Panc1 (cell line): ENCODE measurements around the gene CLSTN2. TPM values are rescaled to one million over a fixed set of nuclear protein-coding genes. Genes with fewer than 3 reads are reported as not detected.

Source experiments
- ATAC-seq: fragments of 200-7000 bp; cut with Tn5 transposase; 2 replicates; pipeline ENCODE4 v1.9.1; 2020; ENCODE audit warnings: mild to moderate bottlenecking, moderate library complexity
- BruUV-seq: library from RNA; stranded (reverse); fragments of 400-500 nt; replicated peaks from 2 replicates; lab custom pipeline; 2021; lab: Mats Ljungman, UMichigan
- CTCF ChIA-PET: fragments of 300-600 bp; sonication (Branson Sonifier 250); formaldehyde crosslinking; loops from one replicate; lab custom pipeline; 2022; ENCODE audit warnings: antibody characterized with exemption; lab: Charles Lee
- POLR2A ChIA-PET: fragments of 300-600 bp; sonication (Branson Sonifier 250); formaldehyde crosslinking; loops from one replicate; lab custom pipeline; 2022; ENCODE audit warnings: antibody characterized with exemption; lab: Charles Lee
- DNase-seq: peaks from one replicate; pipeline ENCODE4 v3.0.0-alpha.2; 2010; ENCODE audit warnings: low read depth, low spot score
- H3K27ac ChIP-seq: 2 replicates; pipeline ENCODE4 v1.5.1; 2011; ENCODE audit warnings: mild to moderate bottlenecking, low read length, inconsistent platforms
- H3K27me3 ChIP-seq: fragments of 200-500 bp; sonication (Bioruptor generic); 2 replicates; pipeline ENCODE4 v1.6.0; 2014; ENCODE audit warnings: low read length, inconsistent platforms; ENCODE audit not compliant: control insufficient read depth, insufficient read depth
- H3K36me3 ChIP-seq: fragments of 200-500 bp; sonication (Bioruptor generic); 2 replicates; pipeline ENCODE4 v1.5.1; 2014; ENCODE audit warnings: inconsistent platforms, mild to moderate bottlenecking, low read length, moderate library complexity; ENCODE audit not compliant: control insufficient read depth, insufficient read depth
- H3K4me1 ChIP-seq: 2 replicates; pipeline ENCODE4 v1.5.1; 2011; ENCODE audit warnings: inconsistent platforms, mild to moderate bottlenecking, low read length, moderate library complexity; ENCODE audit not compliant: control insufficient read depth, insufficient read depth
- H3K4me3 ChIP-seq, 2 experiments: 2 replicates each; pipeline ENCODE4 v1.5.1; 2011 to 2012; ENCODE audit warnings: low read depth in 2 of 2, low read length in 2 of 2, mild to moderate bottlenecking in 2 of 2, inconsistent platforms in 1 of 2, moderate library complexity in 1 of 2
- H3K9me3 ChIP-seq: fragments of 200-500 bp; sonication (Bioruptor generic); 2 replicates; pipeline ENCODE4 v1.5.1; 2014; ENCODE audit warnings: low read depth, mild to moderate bottlenecking, inconsistent platforms, low read length, moderate library complexity; ENCODE audit not compliant: control insufficient read depth, insufficient read depth
- CTCF ChIP-seq: fragments of 450-650 bp; IDR thresholded peaks from 2 replicates; pipeline ENCODE4 v1.5.1; 2017; ENCODE audit warnings: mild to moderate bottlenecking
- POLR2AphosphoS5 ChIP-seq: IDR thresholded peaks from 2 replicates; pipeline ENCODE4 v1.6.1; 2012; ENCODE audit warnings: mild to moderate bottlenecking, low read depth, low read length, moderate library complexity
- REST ChIP-seq, 2 experiments: IDR thresholded peaks; 2 replicates each; pipeline ENCODE4 v1.6.1; 2011 to 2012; ENCODE audit warnings: low read depth in 2 of 2, control low read depth in 1 of 2, low read length in 1 of 2, mild to moderate bottlenecking in 1 of 2, moderate library complexity in 1 of 2; ENCODE audit not compliant: insufficient read depth in 1 of 2
- SIN3A ChIP-seq: IDR thresholded peaks from 2 replicates; pipeline ENCODE4 v1.6.1; 2012; ENCODE audit warnings: low read depth, mild to moderate bottlenecking, low read length, moderate library complexity, borderline replicate concordance; ENCODE audit not compliant: insufficient read depth
- TCF7L2 ChIP-seq: IDR thresholded peaks from 2 replicates; pipeline ENCODE4 v1.6.1; 2011; ENCODE audit warnings: mild to moderate bottlenecking, low read depth, low read length, inconsistent platforms
- in situ Hi-C: cut with HindIII; loops from 2 replicates; pipeline ENCODE4 v1.10.0; 2016; ENCODE audit warnings: low sequenced_read_pairs, low pct_unique_long_range_greater_than_20kb
- intact Hi-C: fragments of 100-400 bp; cut with micrococcal nuclease; formaldehyde crosslinking; loops from one replicate; pipeline ENCODE4 v1.10.0; 2022; ENCODE audit not compliant: unreplicated experiment
- total RNA-seq: library from RNA; stranded (reverse); gene quantifications from one replicate; pipeline ENCODE4 v1.2.1, GENCODE V29; 2021; ENCODE audit not compliant: unreplicated experiment

Gene CLSTN2
- total RNA-seq, 1 experiment from 2014 or later = 0.03 TPM

- ChIA-PET CTCF (interaction anchor here (0.6 kb wide), 2 partner anchors 543 to 749 kb away, joined by 3 read pairs; no protein-coding TSS in a partner anchor), POLR2A (no interaction called here)
- intact Hi-C loops = no loop called here
- TF ChIP-seq TCF7L2 (no peak), CTCF (no peak), REST (IDR thresholded peaks at IDR 0.05; ENCODE audit: insufficient read depth in 1 of 2, low read depth in 2 of 2, low read length in 1 of 2) (no peak), SIN3A (no peak), POLR2AphosphoS5 (no peak)
- ATAC-seq (no peak), DNase-seq (no peak)
- no peak overlapping the region for H3K4me3 ChIP-seq
- BruUV-seq = no TSS peak
- H3K4me1 ChIP-seq = no peaks in the 10 kb centered on the region
- no peaks in the 10 kb centered on the region for H3K9me3 ChIP-seq
- H3K36me3 ChIP-seq = no peaks in the 10 kb centered on the region
- no peak overlapping the region for H3K27ac ChIP-seq
- H3K27me3 ChIP-seq = peaks cover 1% of the 10 kb centered on the region
- in situ Hi-C loops = no loop called here
Observed at GRCh38 chr3:139978966-139979365, 44.0 kb downstream of the CLSTN2 start.

DNA sequence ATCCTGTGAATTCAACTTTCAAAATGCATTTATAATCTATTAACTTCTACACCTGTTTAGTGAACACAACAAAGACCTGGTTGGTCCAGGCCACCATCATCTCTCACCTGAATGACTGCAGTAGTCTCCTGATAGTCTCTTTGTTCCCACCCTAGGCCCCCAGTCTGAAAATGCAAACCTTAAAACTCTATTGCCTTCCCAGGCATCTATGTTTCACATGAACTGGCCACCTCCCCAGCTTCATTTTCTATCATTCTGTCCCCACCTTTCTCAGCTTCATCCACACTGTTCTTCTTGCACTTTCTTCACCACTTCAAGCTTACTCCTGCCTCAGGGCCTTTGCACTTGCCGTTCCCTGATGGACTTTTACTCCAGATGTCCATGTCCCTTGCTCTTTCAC lies 45.0 kb downstream of the CLSTN2 start:
- in situ Hi-C loops = no loop called here
- Histone ChIP-seq H3K27ac (no peak overlapping the region), H3K27me3 (peaks cover 4% of the 10 kb centered on the region), H3K9me3 (no peaks in the 10 kb centered on the region), H3K4me3 (no peak overlapping the region), H3K4me1 (no peaks in the 10 kb centered on the region), H3K36me3 (no peaks in the 10 kb centered on the region)
- BruUV-seq = no TSS peak
- POLR2A ChIA-PET = no interaction called here
- TF ChIP-seq TCF7L2 (no peak), POLR2AphosphoS5 (no peak)
- ATAC-seq (no peak), DNase-seq (no peak)
- CTCF ChIA-PET = no interaction called here
- intact Hi-C loops = no loop called here

GRCh38 chr3:139982404-139982803 lies 47.4 kb downstream of the CLSTN2 start:
- ChIA-PET CTCF (no interaction called here), POLR2A (no interaction called here)
- in situ Hi-C loops = no loop called here
- DNase-seq = no peak
- TF ChIP-seq POLR2AphosphoS5 = no peak
- TF ChIP-seq REST (IDR thresholded peaks at IDR 0.05; ENCODE audit: insufficient read depth in 1 of 2, low read depth in 2 of 2, low read length in 1 of 2) = no peak
- peak; percentile 25; the same call in 1 of the 2 replicates for TF ChIP-seq CTCF
- intact Hi-C loops = no loop called here
- Histone ChIP-seq H3K27me3 (peaks cover 4% of the 10 kb centered on the region), H3K27ac (no peak overlapping the region), H3K9me3 (no peaks in the 10 kb centered on the region), H3K4me3 (no peak overlapping the region), H3K4me1 (no peaks in the 10 kb centered on the region), H3K36me3 (no peaks in the 10 kb centered on the region)
- ATAC-seq = no peak
- BruUV-seq = no TSS peak
